ENCODE data around the gene CLN6.
A peak's percentile ranks its signal among the peaks of the same experiment; 100 is the strongest.
"Not testable (repeated sequence)": the region's sequence is repeated elsewhere in the genome, so short reads cannot be mapped to it uniquely, and the experiment has no call there.

The CLN6 gene

GRCh38 chr15:68256675-68257450 is 27.3 kb upstream of the CLN6 start:
- DNase-seq (ENCODE audit: low read depth, low spot score) = peak; percentile 74

DNA sequence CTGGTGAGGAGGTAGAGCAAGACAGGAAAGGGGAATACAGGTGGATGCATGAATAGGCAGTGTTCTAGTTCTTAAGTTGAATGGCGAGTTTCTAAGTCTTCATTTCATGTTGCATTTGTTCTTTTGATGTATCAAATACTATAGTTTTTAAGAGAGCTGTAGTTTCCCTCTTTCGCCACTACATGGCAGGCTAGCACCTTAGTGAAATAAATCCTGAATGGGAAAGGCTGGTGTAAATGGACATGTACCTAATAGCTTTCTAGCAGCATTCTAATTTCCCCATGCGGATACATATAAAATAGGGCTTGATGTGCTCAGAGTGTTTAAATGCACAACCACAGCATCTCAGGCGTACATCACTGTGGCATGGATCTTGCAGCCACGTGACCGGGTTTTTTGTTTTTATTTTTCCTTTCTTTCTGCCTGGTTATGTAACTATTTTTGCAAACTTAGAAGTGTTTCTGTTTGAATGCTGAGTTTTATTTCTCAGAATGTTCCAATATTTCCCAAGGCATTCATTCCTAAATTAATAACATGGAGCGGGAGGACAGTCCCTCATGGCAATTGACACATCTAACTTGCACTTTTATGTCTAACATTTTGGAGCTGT is 23.5 kb upstream of the CLN6 start:
- no peak for DNase-seq (ENCODE audit: low read depth, low spot score)

DNA sequence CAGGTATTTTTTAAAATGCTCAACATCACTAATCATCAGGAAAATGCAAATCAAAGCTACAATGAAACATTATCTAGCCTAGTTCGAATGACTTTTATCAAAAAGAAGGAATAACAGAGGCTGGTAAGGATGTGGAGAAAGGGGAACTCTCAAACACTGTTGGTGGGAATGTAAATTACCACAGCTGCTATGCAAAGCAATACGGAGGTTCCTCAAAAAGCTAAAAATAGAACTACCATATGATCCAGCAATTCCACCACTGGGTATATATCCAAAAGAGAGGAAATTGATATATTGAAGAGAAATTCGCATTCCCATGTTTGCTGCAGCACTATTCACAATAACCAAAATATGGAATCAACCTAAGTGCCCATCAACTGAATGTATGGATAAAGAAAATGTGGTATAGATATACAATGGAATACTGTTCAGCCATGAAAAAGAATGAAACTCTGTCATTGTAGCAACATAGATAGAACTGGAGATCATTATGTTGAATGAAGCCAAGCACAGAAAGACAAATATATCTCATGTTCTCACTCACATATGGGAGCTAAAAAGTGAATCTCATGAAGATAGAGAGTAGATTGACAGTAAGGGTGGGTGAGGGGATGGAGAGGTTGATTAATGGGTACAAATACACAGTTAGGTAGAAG is 19.7 kb upstream of the CLN6 start:
- no peak for DNase-seq (ENCODE audit: low read depth, low spot score)

- DNase-seq (ENCODE audit: low read depth, low spot score) = no peak
Measured at GRCh38 chr15:68244235-68244634, 14.7 kb upstream of the CLN6 start.

GRCh38 chr15:68241088-68241935 is 11.8 kb upstream of the CLN6 start:
- no peak for DNase-seq (ENCODE audit: low read depth, low spot score)

- no peak for DNase-seq (ENCODE audit: low read depth, low spot score)
Measured at GRCh38 chr15:68239025-68239424, 9.5 kb upstream of the CLN6 start.

GRCh38 chr15:68235022-68235421 is 5.5 kb upstream of the CLN6 start:
- DNase-seq (ENCODE audit: low read depth, low spot score) = no peak

- not testable (repeated sequence) for DNase-seq (ENCODE audit: low read depth, low spot score)
Measured at GRCh38 chr15:68234520-68234919, 5.0 kb upstream of the CLN6 start.

DNA sequence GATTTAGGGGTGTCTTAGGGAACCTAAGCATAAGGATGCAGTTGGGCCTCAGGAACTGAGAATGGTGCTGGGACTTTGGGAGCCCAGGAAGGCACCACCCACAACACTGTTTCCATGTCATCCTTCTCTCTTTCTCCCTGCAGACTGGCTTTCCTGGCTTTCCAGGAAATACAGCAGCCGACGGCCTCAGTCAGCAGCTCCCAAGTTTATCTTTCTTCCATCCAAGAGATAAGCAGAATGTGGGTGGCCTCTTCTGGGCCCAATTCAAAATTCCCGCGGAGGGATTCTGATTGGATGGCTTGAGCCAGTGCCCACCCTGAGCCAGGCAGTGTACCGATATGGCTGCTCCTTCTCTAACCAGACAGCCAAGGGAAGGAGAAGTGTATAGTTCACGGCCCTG is 4.5 kb upstream of the CLN6 start:
- DNase-seq (ENCODE audit: low read depth, low spot score) = no peak

DNA sequence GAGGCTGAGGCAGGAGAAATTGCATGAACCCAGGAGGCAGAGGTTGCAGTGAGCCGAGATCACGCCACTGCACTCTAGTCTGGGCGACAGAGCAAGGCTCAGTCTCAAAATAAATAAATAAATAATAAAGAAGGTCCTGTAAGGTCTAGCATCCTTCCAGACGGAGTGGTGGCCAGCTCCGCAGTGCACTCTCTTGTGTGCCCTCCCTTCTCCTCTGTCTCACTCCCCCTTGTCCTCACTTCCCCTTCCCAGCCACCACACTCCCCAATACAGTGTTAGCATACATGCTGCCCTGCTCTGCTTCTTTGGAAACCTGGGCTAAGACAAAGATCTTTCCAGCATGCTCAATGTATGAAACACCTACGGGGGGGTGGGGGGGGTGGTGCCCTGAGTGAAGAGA is 3.4 kb upstream of the CLN6 start:
- no peak for DNase-seq (ENCODE audit: low read depth, low spot score)

DNA sequence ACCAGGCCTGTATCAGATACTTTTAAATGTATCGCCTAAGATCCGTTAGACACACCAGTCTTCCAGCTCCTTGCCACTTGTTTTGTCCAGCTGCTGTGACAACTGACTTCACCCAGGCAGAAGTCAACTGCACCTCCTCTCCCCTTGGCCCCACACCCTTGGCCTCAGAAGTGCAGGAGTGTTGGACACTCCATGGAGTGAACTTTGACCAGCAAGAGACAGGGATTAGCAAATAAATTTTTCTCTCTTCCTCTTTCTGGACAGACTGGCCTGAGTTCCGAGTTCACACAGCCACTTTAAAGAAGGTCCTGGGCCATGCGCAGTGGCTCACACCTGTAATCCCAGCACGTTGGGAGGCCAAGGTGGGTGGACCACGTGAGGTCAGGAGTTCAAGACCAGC is 2.9 kb upstream of the CLN6 start:
- no peak for DNase-seq (ENCODE audit: low read depth, low spot score)

DNA sequence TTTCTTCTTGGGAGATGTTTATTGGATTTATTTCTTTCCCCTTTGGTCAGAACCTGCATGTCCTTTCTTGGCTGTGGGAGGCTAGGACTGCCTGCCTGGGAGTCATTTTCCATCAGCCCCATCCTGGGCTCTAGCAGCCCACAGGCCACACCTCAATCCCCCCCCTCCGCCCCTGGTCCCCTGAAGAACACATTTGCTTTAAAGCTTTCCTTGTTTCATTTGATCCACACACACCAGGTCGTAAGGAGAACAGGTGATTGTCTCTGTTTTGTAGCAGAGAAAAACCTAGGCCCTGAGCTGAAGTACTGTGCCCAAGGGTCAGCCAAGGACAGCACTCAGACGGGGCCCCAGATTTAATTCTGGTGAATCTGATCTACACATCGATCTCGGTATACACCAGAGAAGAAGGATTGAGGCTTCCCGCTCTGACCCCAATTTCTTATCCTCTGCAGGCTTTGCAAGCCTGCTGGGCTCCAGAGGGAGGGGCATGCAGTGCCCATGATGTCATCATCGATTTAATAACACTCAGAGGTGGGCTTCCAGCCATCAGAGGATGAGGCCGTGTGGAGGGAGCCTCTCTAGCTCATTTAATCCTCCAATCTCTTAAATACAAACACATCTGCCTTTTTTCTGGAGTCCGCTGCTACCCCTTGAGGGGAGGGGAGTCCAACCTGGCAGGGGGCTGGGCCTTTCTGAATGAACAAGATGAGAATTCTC is 1.7 kb upstream of the CLN6 start:
- no peak for DNase-seq (ENCODE audit: low read depth, low spot score)

GRCh38 chr15:68230157-68231100 is 901 bp upstream of the CLN6 start:
- no peak for DNase-seq (ENCODE audit: low read depth, low spot score)

GRCh38 chr15:68228971-68229385 is 550 bp downstream of the CLN6 start:
- no peak for DNase-seq (ENCODE audit: low read depth, low spot score)

- DNase-seq (ENCODE audit: low read depth, low spot score) = no peak
Measured at GRCh38 chr15:68228143-68228970, 1.2 kb downstream of the CLN6 start.

DNA sequence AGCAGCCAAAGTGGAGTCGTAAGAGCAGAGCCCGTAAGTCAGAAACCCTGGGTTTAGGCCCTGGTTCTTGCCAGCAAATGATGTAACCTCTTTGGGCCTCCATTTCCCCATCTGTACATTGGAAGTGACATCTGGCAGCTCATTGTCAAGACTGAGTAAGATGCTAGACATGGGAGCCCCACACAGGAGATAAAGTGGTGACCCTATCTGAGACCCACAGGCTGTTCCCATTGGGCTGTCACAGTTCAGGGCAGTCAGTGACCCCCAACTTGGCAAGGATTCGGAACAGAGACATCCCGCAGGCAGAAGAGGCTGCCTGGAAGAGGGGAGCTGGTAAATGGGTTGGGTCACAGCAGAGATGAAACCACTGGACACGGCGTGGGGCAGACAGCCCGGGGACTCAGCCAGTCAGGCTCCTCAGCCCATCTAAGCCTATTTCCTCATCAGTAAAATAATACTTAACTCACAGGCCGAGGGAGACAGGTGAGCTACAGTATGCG is 1.8 kb downstream of the CLN6 start:
- no peak for DNase-seq (ENCODE audit: low read depth, low spot score)

DNA sequence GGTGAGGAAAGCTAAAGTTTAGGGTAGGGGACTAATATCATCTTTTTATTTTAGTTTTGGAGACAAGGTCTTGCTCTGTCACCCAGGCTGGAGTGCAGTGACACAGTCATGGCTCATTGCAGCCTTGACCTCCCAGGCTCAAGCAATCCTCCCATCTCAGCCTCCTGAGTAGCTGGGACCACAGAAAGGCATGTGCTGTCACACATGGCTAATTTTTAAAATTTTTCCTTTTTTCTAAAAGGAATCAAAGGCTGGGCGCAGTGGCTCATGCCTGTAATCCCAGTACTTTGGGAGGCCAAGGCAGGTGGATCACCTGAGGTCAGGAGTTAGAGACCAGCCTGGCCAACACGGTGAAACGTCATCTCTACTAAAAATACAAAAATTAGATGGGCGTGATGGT is 4.1 kb downstream of the CLN6 start:
- not testable (repeated sequence) for DNase-seq (ENCODE audit: low read depth, low spot score)

GRCh38 chr15:68224546-68225250 is 4.8 kb downstream of the CLN6 start:
- no peak for DNase-seq (ENCODE audit: low read depth, low spot score)
